Activated naive CD4-positive, alpha-beta T cell treated with anti-CD3 and anti-CD28 coated beads, Interleukin-2, amount 10 ng/mL, durations not matched to agents 7 days and 5 days (primary cell): ENCODE measurements around the gene COL5A1.

Experiments used
- CTCF ChIA-PET: fragments of 350-600 bp; sonication (Branson Sonifier 250); formaldehyde crosslinking; loops from one replicate; lab custom pipeline; 2021; ENCODE audit warnings: antibody characterized with exemption; lab: Charles Lee
- DNase-seq: peaks from one replicate; pipeline ENCODE4 v3.0.0-alpha.2; 2020
- H3K27ac Mint-ChIP-seq: one replicate; pipeline ENCODE4 v1.8.0; 2021; ENCODE audit warnings: mild to moderate bottlenecking, moderate library complexity, mixed read lengths
- H3K27me3 Mint-ChIP-seq: one replicate; pipeline ENCODE4 v1.8.0; 2021; ENCODE audit warnings: mild to moderate bottlenecking, mixed read lengths
- H3K36me3 Mint-ChIP-seq: one replicate; pipeline ENCODE4 v1.8.0; 2021; ENCODE audit warnings: mixed read lengths
- H3K4me1 Mint-ChIP-seq: one replicate; pipeline ENCODE4 v1.8.0; 2021; ENCODE audit warnings: mixed read lengths
- H3K4me3 Mint-ChIP-seq: one replicate; pipeline ENCODE4 v1.8.0; 2021; ENCODE audit warnings: mild to moderate bottlenecking, moderate library complexity, mixed read lengths
- H3K9me3 Mint-ChIP-seq: one replicate; pipeline ENCODE4 v1.8.0; 2021; ENCODE audit warnings: mixed read lengths

Gene COL5A1

GRCh38 chr9:134774410-134774809 is 132.8 kb downstream of the COL5A1 start:
- Mint-ChIP-seq H3K27me3 (peaks cover 27% of the 10 kb centered on the region), H3K9me3 (no peaks in the 10 kb centered on the region), H3K36me3 (no peaks in the 10 kb centered on the region), H3K4me3 (no peak overlapping the region), H3K27ac (no peak overlapping the region), H3K4me1 (no peaks in the 10 kb centered on the region)
- no peak for DNase-seq
- CTCF ChIA-PET, result no interaction called here

GRCh38 chr9:134775081-134775951 is 133.7 kb downstream of the COL5A1 start:
- DNase-seq, result no peak
- no peak overlapping the region for H3K4me3 Mint-ChIP-seq

GRCh38 chr9:134776080-134776796 is 134.6 kb downstream of the COL5A1 start:
- Mint-ChIP-seq H3K27ac (no peak overlapping the region), H3K36me3 (no peaks in the 10 kb centered on the region), H3K4me3 (no peak overlapping the region), H3K27me3 (peaks cover 14% of the 10 kb centered on the region), H3K9me3 (no peaks in the 10 kb centered on the region), H3K4me1 (no peaks in the 10 kb centered on the region)
- CTCF ChIA-PET, result no interaction called here
- DNase-seq, result no peak

More at GRCh38 chr9:134775081-134775951, 133.7 kb downstream of the COL5A1 start:
- Mint-ChIP-seq H3K9me3 (no peaks in the 10 kb centered on the region), H3K4me1 (no peaks in the 10 kb centered on the region), H3K27me3 (peaks cover 22% of the 10 kb centered on the region), H3K27ac (no peak overlapping the region), H3K36me3 (no peaks in the 10 kb centered on the region)
- CTCF ChIA-PET, result no interaction called here

- Mint-ChIP-seq H3K27me3 (peaks cover 5% of the 10 kb centered on the region), H3K4me1 (no peaks in the 10 kb centered on the region), H3K27ac (no peak overlapping the region), H3K9me3 (no peaks in the 10 kb centered on the region), H3K36me3 (no peaks in the 10 kb centered on the region), H3K4me3 (no peak overlapping the region)
- CTCF ChIA-PET, result no interaction called here
- DNase-seq, result no peak
Observed at GRCh38 chr9:134777153-134777552, 135.6 kb downstream of the COL5A1 start.

GRCh38 chr9:134778156-134778555 is 136.6 kb downstream of the COL5A1 start:
- no peaks in the 10 kb centered on the region for H3K36me3 Mint-ChIP-seq
- H3K4me3 Mint-ChIP-seq, result no peak overlapping the region
- no peak for DNase-seq
- no peak overlapping the region for H3K27ac Mint-ChIP-seq
- H3K9me3 Mint-ChIP-seq, result no peaks in the 10 kb centered on the region
- CTCF ChIA-PET, result no interaction called here
- H3K4me1 Mint-ChIP-seq, result no peaks in the 10 kb centered on the region
- H3K27me3 Mint-ChIP-seq, result no peaks in the 10 kb centered on the region

- no peaks in the 10 kb centered on the region for H3K9me3 Mint-ChIP-seq
- H3K4me3 Mint-ChIP-seq, result no peak overlapping the region
Observed at GRCh38 chr9:134778841-134779411, 137.3 kb downstream of the COL5A1 start.

GRCh38 chr9:134779640-134780039 is 138.0 kb downstream of the COL5A1 start:
- Mint-ChIP-seq H3K27me3 (no peaks in the 10 kb centered on the region), H3K36me3 (no peaks in the 10 kb centered on the region), H3K4me3 (no peak overlapping the region), H3K27ac (no peak overlapping the region), H3K4me1 (no peaks in the 10 kb centered on the region), H3K9me3 (no peaks in the 10 kb centered on the region)
- CTCF ChIA-PET, result no interaction called here
- no peak for DNase-seq

More at GRCh38 chr9:134778841-134779411, 137.3 kb downstream of the COL5A1 start:
- Mint-ChIP-seq H3K27me3 (no peaks in the 10 kb centered on the region), H3K36me3 (no peaks in the 10 kb centered on the region), H3K4me1 (no peaks in the 10 kb centered on the region), H3K27ac (no peak overlapping the region)
- no peak for DNase-seq
- CTCF ChIA-PET, result no interaction called here

GRCh38 chr9:134781591-134782302 is 140.1 kb downstream of the COL5A1 start:
- DNase-seq, result no peak
- Mint-ChIP-seq H3K27ac (no peak overlapping the region), H3K27me3 (no peaks in the 10 kb centered on the region), H3K4me1 (no peaks in the 10 kb centered on the region), H3K4me3 (no peak overlapping the region), H3K9me3 (no peaks in the 10 kb centered on the region), H3K36me3 (no peaks in the 10 kb centered on the region)
- CTCF ChIA-PET, result interaction anchor here (0.6 kb wide), 1 partner anchor 10 kb away, joined by 4 read pairs; no protein-coding TSS in a partner anchor

- no peaks in the 10 kb centered on the region for H3K27me3 Mint-ChIP-seq
- CTCF ChIA-PET, result no interaction called here
- no peaks in the 10 kb centered on the region for H3K36me3 Mint-ChIP-seq
- H3K4me1 Mint-ChIP-seq, result no peaks in the 10 kb centered on the region
- H3K27ac Mint-ChIP-seq, result no peak overlapping the region
- DNase-seq, result no peak
- H3K9me3 Mint-ChIP-seq, result no peaks in the 10 kb centered on the region
- no peak overlapping the region for H3K4me3 Mint-ChIP-seq
Observed at GRCh38 chr9:134782921-134783698, 141.5 kb downstream of the COL5A1 start.

- Mint-ChIP-seq H3K36me3 (no peaks in the 10 kb centered on the region), H3K27ac (no peak overlapping the region), H3K4me3 (no peak overlapping the region), H3K9me3 (no peaks in the 10 kb centered on the region), H3K4me1 (no peaks in the 10 kb centered on the region), H3K27me3 (no peaks in the 10 kb centered on the region)
- DNase-seq, result no peak
- CTCF ChIA-PET, result no interaction called here
Observed at GRCh38 chr9:134783699-134784039, 142.1 kb downstream of the COL5A1 start.

GRCh38 chr9:134784577-134785305 is 143.1 kb downstream of the COL5A1 start:
- H3K27me3 Mint-ChIP-seq, result no peaks in the 10 kb centered on the region
- no peak overlapping the region for H3K4me3 Mint-ChIP-seq
- no peak overlapping the region for H3K27ac Mint-ChIP-seq
- H3K9me3 Mint-ChIP-seq, result no peaks in the 10 kb centered on the region
- no peak for DNase-seq
- no peaks in the 10 kb centered on the region for H3K36me3 Mint-ChIP-seq
- CTCF ChIA-PET, result no interaction called here
- H3K4me1 Mint-ChIP-seq, result no peaks in the 10 kb centered on the region

- no peaks in the 10 kb centered on the region for H3K27me3 Mint-ChIP-seq
- H3K9me3 Mint-ChIP-seq, result no peaks in the 10 kb centered on the region
- H3K36me3 Mint-ChIP-seq, result no peaks in the 10 kb centered on the region
- CTCF ChIA-PET, result no interaction called here
- no peak overlapping the region for H3K4me3 Mint-ChIP-seq
- H3K4me1 Mint-ChIP-seq, result no peaks in the 10 kb centered on the region
- H3K27ac Mint-ChIP-seq, result no peak overlapping the region
- no peak for DNase-seq
Observed at GRCh38 chr9:134785325-134786108, 143.9 kb downstream of the COL5A1 start.
